ENCODE measurements around the gene MTTP.

The MTTP gene

GRCh38 chr4:99655308-99656081 lies 80.9 kb downstream of the MTTP start:
- Histone ChIP-seq H3K4me1 (ENCODE audit: control insufficient read depth in 1 of 2, insufficient read depth in 1 of 2, low read depth in 1 of 2, low read length in 1 of 2) (no peaks in the 10 kb centered on the region), H3K27me3 (no peaks in the 10 kb centered on the region), H3K9me3 (no peaks in the 10 kb centered on the region), H3K27ac (no peak overlapping the region), H3K4me3 (ENCODE audit: low read depth in 1 of 2, low read length in 1 of 2) (no peak overlapping the region), H3K36me3 (no peaks in the 10 kb centered on the region)
- TF ChIP-seq, protein P1, sequence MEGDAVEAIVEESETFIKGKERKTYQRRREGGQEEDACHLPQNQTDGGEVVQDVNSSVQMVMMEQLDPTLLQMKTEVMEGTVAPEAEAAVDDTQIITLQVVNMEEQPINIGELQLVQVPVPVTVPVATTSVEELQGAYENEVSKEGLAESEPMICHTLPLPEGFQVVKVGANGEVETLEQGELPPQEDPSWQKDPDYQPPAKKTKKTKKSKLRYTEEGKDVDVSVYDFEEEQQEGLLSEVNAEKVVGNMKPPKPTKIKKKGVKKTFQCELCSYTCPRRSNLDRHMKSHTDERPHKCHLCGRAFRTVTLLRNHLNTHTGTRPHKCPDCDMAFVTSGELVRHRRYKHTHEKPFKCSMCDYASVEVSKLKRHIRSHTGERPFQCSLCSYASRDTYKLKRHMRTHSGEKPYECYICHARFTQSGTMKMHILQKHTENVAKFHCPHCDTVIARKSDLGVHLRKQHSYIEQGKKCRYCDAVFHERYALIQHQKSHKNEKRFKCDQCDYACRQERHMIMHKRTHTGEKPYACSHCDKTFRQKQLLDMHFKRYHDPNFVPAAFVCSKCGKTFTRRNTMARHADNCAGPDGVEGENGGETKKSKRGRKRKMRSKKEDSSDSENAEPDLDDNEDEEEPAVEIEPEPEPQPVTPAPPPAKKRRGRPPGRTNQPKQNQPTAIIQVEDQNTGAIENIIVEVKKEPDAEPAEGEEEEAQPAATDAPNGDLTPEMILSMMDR (IDR thresholded peaks at IDR 0.05), result no peak

DNA sequence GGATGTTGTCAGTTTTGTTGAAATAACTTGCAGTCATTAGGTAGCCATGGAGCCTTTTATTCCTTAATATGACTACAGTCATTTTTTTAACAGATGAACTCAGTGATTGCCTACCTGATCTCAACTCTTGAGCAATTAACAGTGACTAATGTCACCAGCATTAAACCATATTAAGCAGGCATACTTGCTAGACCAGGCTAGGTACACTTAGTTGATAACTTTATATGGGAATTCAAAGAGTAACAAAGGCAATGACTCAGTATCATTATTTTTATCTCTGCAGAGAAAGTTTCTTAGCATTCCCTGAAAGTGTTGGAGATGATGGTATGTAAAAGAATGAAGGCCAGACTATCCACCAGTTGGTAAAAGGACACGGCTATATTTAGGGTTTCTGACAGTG lies 83.2 kb downstream of the MTTP start, which contains the start of gene C4orf54:
C4orf54 (minus strand) TSS at position 31 of the 400 bp plus-strand sequence. CDS start 3,180 bp downstream, outside the sequence.
- no peaks in the 10 kb centered on the region for H3K9me3 ChIP-seq
- H3K27ac ChIP-seq, result no peak within 1 kb of the TSS
- H3K4me3 ChIP-seq (ENCODE audit: low read depth in 1 of 2, low read length in 1 of 2), result no peak within 1 kb of the TSS
- H3K4me1 ChIP-seq (ENCODE audit: control insufficient read depth in 1 of 2, insufficient read depth in 1 of 2, low read depth in 1 of 2, low read length in 1 of 2), result no peaks in the 10 kb centered on the region
- H3K36me3 ChIP-seq, result no peaks in the 10 kb centered on the region
- TF ChIP-seq, protein P1 (IDR thresholded peaks at IDR 0.05), result no peak
- no peaks in the 10 kb centered on the region for H3K27me3 ChIP-seq

DNA sequence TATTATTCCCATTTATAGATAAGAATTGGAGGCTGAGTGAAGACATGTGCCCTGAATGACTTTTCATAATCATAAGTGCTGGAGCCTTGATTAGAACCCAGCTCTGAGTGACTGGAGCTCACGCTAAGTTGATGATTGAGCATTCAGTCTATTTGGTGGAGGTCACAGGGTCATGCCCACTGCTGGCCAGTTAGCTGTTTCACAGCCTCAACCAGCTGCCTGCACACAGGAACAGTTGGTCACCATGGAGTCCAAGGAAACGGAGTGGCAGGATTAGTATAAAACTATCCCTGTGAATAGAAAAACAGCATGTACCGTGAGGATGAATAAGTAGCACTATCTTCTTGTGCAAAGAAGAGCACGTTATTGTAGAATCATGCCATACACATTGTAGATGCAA lies 84.0 kb downstream of the MTTP start:
- Histone ChIP-seq H3K4me3 (ENCODE audit: low read depth in 1 of 2, low read length in 1 of 2) (no peak overlapping the region), H3K27me3 (no peaks in the 10 kb centered on the region)
- TF ChIP-seq, protein P1 (IDR thresholded peaks at IDR 0.05), result no peak

GRCh38 chr4:99661907-99662306 lies 87.3 kb downstream of the MTTP start:
- TF ChIP-seq, protein P1 (IDR thresholded peaks at IDR 0.05), result no peak
- H3K4me3 ChIP-seq (ENCODE audit: low read depth in 1 of 2, low read length in 1 of 2), result no peak overlapping the region
- no peaks in the 10 kb centered on the region for H3K4me1 ChIP-seq (ENCODE audit: control insufficient read depth in 1 of 2, insufficient read depth in 1 of 2, low read depth in 1 of 2, low read length in 1 of 2)
- H3K27ac ChIP-seq, result no peak overlapping the region
- H3K36me3 ChIP-seq, result no peaks in the 10 kb centered on the region
- H3K9me3 ChIP-seq, result no peaks in the 10 kb centered on the region
- H3K27me3 ChIP-seq, result no peaks in the 10 kb centered on the region

More for the DNA sequence above, 84.0 kb downstream of the MTTP start:
- Histone ChIP-seq H3K36me3 (no peaks in the 10 kb centered on the region), H3K27ac (no peak overlapping the region), H3K4me1 (ENCODE audit: control insufficient read depth in 1 of 2, insufficient read depth in 1 of 2, low read depth in 1 of 2, low read length in 1 of 2) (no peaks in the 10 kb centered on the region), H3K9me3 (no peaks in the 10 kb centered on the region)

GRCh38 chr4:99664716-99665115 lies 90.1 kb downstream of the MTTP start:
- TF ChIP-seq, protein P1 (IDR thresholded peaks at IDR 0.05), result no peak
- Histone ChIP-seq H3K27ac (no peak overlapping the region), H3K27me3 (no peaks in the 10 kb centered on the region), H3K9me3 (no peaks in the 10 kb centered on the region), H3K4me3 (ENCODE audit: low read depth in 1 of 2, low read length in 1 of 2) (no peak overlapping the region), H3K4me1 (ENCODE audit: control insufficient read depth in 1 of 2, insufficient read depth in 1 of 2, low read depth in 1 of 2, low read length in 1 of 2) (no peaks in the 10 kb centered on the region), H3K36me3 (no peaks in the 10 kb centered on the region)

Measured in neutrophil (primary cell).